ENCODE results near the gene GPATCH8.

The GPATCH8 gene

GRCh38 chr17:44465897-44466296, 37.3 kb downstream of the GPATCH8 start:
- peaks cover 23% of the 10 kb centered on the region for H3K36me3 Mint-ChIP-seq (ENCODE audit: insufficient read depth)
- no peaks in the 10 kb centered on the region for H3K27me3 Mint-ChIP-seq
- no peak overlapping the region for H3K4me3 Mint-ChIP-seq
- H3K9me3 Mint-ChIP-seq = no peaks in the 10 kb centered on the region
- H3K27ac Mint-ChIP-seq (ENCODE audit: low read depth) = no peak overlapping the region
- DNase-seq (ENCODE audit: low spot score in 2 of 2) = no peak
- H3K4me1 Mint-ChIP-seq = peaks cover 61% of the 10 kb centered on the region
- no peak for ATAC-seq (replicated peaks; ENCODE audit: extremely low read depth, poor library complexity, severe bottlenecking)

GRCh38 chr17:44465276-44465675, 37.9 kb downstream of the GPATCH8 start:
- no peak overlapping the region for H3K4me3 Mint-ChIP-seq
- no peak overlapping the region for H3K27ac Mint-ChIP-seq (ENCODE audit: low read depth)
- H3K27me3 Mint-ChIP-seq = no peaks in the 10 kb centered on the region
- ATAC-seq (replicated peaks; ENCODE audit: extremely low read depth, poor library complexity, severe bottlenecking) = no peak
- no peaks in the 10 kb centered on the region for H3K9me3 Mint-ChIP-seq
- peaks cover 20% of the 10 kb centered on the region for H3K36me3 Mint-ChIP-seq (ENCODE audit: insufficient read depth)
- H3K4me1 Mint-ChIP-seq = peaks cover 55% of the 10 kb centered on the region
- no peak for DNase-seq (ENCODE audit: low spot score in 2 of 2)

- H3K27ac Mint-ChIP-seq (ENCODE audit: low read depth) = peak overlapping the region; percentile 83
- no peaks in the 10 kb centered on the region for H3K9me3 Mint-ChIP-seq
- H3K4me1 Mint-ChIP-seq = peaks cover 47% of the 10 kb centered on the region
- DNase-seq (ENCODE audit: low spot score in 2 of 2) = no peak
- H3K36me3 Mint-ChIP-seq (ENCODE audit: insufficient read depth) = peaks cover 21% of the 10 kb centered on the region
- ATAC-seq (replicated peaks; ENCODE audit: extremely low read depth, poor library complexity, severe bottlenecking) = no peak
- H3K27me3 Mint-ChIP-seq = no peaks in the 10 kb centered on the region
- H3K4me3 Mint-ChIP-seq = no peak overlapping the region
Measured at GRCh38 chr17:44464037-44464436, 39.2 kb downstream of the GPATCH8 start.

GRCh38 chr17:44451832-44452231, 51.4 kb downstream of the GPATCH8 start:
- Mint-ChIP-seq H3K36me3 (ENCODE audit: insufficient read depth) (peaks cover 8% of the 10 kb centered on the region), H3K4me1 (peaks cover 32% of the 10 kb centered on the region), H3K4me3 (no peak overlapping the region), H3K27ac (ENCODE audit: low read depth) (no peak overlapping the region), H3K9me3 (no peaks in the 10 kb centered on the region), H3K27me3 (no peaks in the 10 kb centered on the region)
- DNase-seq (ENCODE audit: low spot score in 2 of 2) (no peak), ATAC-seq (replicated peaks; ENCODE audit: extremely low read depth, poor library complexity, severe bottlenecking) (no peak)

GRCh38 chr17:44451016-44451627, 52.1 kb downstream of the GPATCH8 start:
- no peak overlapping the region for H3K4me3 Mint-ChIP-seq
- peaks cover 8% of the 10 kb centered on the region for H3K36me3 Mint-ChIP-seq (ENCODE audit: insufficient read depth)
- ATAC-seq (replicated peaks; ENCODE audit: extremely low read depth, poor library complexity, severe bottlenecking) (no peak), DNase-seq (ENCODE audit: low spot score in 2 of 2) (no peak)
- H3K27ac Mint-ChIP-seq (ENCODE audit: low read depth) = no peak overlapping the region
- peaks cover 32% of the 10 kb centered on the region for H3K4me1 Mint-ChIP-seq
- H3K27me3 Mint-ChIP-seq = no peaks in the 10 kb centered on the region
- H3K9me3 Mint-ChIP-seq = no peaks in the 10 kb centered on the region

- Mint-ChIP-seq H3K9me3 (no peaks in the 10 kb centered on the region), H3K36me3 (ENCODE audit: insufficient read depth) (no peaks in the 10 kb centered on the region), H3K4me1 (peaks cover 23% of the 10 kb centered on the region), H3K27ac (ENCODE audit: low read depth) (no peak overlapping the region), H3K4me3 (no peak overlapping the region), H3K27me3 (no peaks in the 10 kb centered on the region)
- DNase-seq (ENCODE audit: low spot score in 2 of 2) = no peak
- no peak for ATAC-seq (replicated peaks; ENCODE audit: extremely low read depth, poor library complexity, severe bottlenecking)
Measured at GRCh38 chr17:44448412-44448811, 54.8 kb downstream of the GPATCH8 start.

GRCh38 chr17:44444735-44445105, 58.5 kb downstream of the GPATCH8 start:
- Mint-ChIP-seq H3K4me1 (peaks cover 20% of the 10 kb centered on the region), H3K9me3 (no peaks in the 10 kb centered on the region), H3K4me3 (no peak overlapping the region), H3K27ac (ENCODE audit: low read depth) (no peak overlapping the region), H3K27me3 (no peaks in the 10 kb centered on the region), H3K36me3 (ENCODE audit: insufficient read depth) (peaks cover 2% of the 10 kb centered on the region)
- no peak for ATAC-seq (replicated peaks; ENCODE audit: extremely low read depth, poor library complexity, severe bottlenecking)
- DNase-seq (ENCODE audit: low spot score in 2 of 2) = no peak

GRCh38 chr17:44442806-44443205, 60.4 kb downstream of the GPATCH8 start:
- Mint-ChIP-seq H3K4me1 (peaks cover 34% of the 10 kb centered on the region), H3K36me3 (ENCODE audit: insufficient read depth) (peaks cover 2% of the 10 kb centered on the region), H3K27me3 (no peaks in the 10 kb centered on the region), H3K9me3 (no peaks in the 10 kb centered on the region), H3K4me3 (no peak overlapping the region), H3K27ac (ENCODE audit: low read depth) (no peak overlapping the region)
- DNase-seq (ENCODE audit: low spot score in 2 of 2) (no peak), ATAC-seq (replicated peaks; ENCODE audit: extremely low read depth, poor library complexity, severe bottlenecking) (no peak)

- peaks cover 34% of the 10 kb centered on the region for H3K4me1 Mint-ChIP-seq
- ATAC-seq (replicated peaks; ENCODE audit: extremely low read depth, poor library complexity, severe bottlenecking) = peak; percentile 30
- peak overlapping the region; percentile 50 for H3K4me3 Mint-ChIP-seq
- H3K9me3 Mint-ChIP-seq = no peaks in the 10 kb centered on the region
- DNase-seq (ENCODE audit: low spot score in 2 of 2) = no peak
- H3K27me3 Mint-ChIP-seq = no peaks in the 10 kb centered on the region
- H3K27ac Mint-ChIP-seq (ENCODE audit: low read depth) = peak overlapping the region; percentile 73
- H3K36me3 Mint-ChIP-seq (ENCODE audit: insufficient read depth) = peaks cover 18% of the 10 kb centered on the region
Measured at GRCh38 chr17:44439168-44439567, 64.0 kb downstream of the GPATCH8 start.

GRCh38 chr17:44438636-44439035, 64.6 kb downstream of the GPATCH8 start:
- H3K27me3 Mint-ChIP-seq = no peaks in the 10 kb centered on the region
- H3K36me3 Mint-ChIP-seq (ENCODE audit: insufficient read depth) = peaks cover 23% of the 10 kb centered on the region
- H3K9me3 Mint-ChIP-seq = no peaks in the 10 kb centered on the region
- peak overlapping the region; percentile 73 for H3K27ac Mint-ChIP-seq (ENCODE audit: low read depth)
- DNase-seq (ENCODE audit: low spot score in 2 of 2) (peak in 1 of 2 donors; percentile 18), ATAC-seq (replicated peaks; ENCODE audit: extremely low read depth, poor library complexity, severe bottlenecking) (peak; percentile 87)
- H3K4me1 Mint-ChIP-seq = peaks cover 34% of the 10 kb centered on the region
- H3K4me3 Mint-ChIP-seq = peak overlapping the region; percentile 50

- peaks cover 37% of the 10 kb centered on the region for H3K4me1 Mint-ChIP-seq
- H3K27me3 Mint-ChIP-seq = no peaks in the 10 kb centered on the region
- no peak overlapping the region for H3K27ac Mint-ChIP-seq (ENCODE audit: low read depth)
- no peak overlapping the region for H3K4me3 Mint-ChIP-seq
- H3K9me3 Mint-ChIP-seq = no peaks in the 10 kb centered on the region
- DNase-seq (ENCODE audit: low spot score in 2 of 2) (no peak), ATAC-seq (replicated peaks; ENCODE audit: extremely low read depth, poor library complexity, severe bottlenecking) (no peak)
- peaks cover 35% of the 10 kb centered on the region for H3K36me3 Mint-ChIP-seq (ENCODE audit: insufficient read depth)
Measured at GRCh38 chr17:44436336-44436735, 66.9 kb downstream of the GPATCH8 start.

- Mint-ChIP-seq H3K27ac (ENCODE audit: low read depth) (peak overlapping the region; percentile 24), H3K4me3 (no peak overlapping the region), H3K9me3 (no peaks in the 10 kb centered on the region), H3K4me1 (peaks cover 8% of the 10 kb centered on the region), H3K27me3 (no peaks in the 10 kb centered on the region), H3K36me3 (ENCODE audit: insufficient read depth) (peaks cover 43% of the 10 kb centered on the region)
- ATAC-seq (replicated peaks; ENCODE audit: extremely low read depth, poor library complexity, severe bottlenecking) = no peak
- DNase-seq (ENCODE audit: low spot score in 2 of 2) = no peak
Measured at GRCh38 chr17:44432254-44433157, 70.7 kb downstream of the GPATCH8 start.
